GM19238 (cell line): ENCODE measurements around the gene UPF1.
"Not testable (repeated sequence)": the region's sequence is repeated elsewhere in the genome, so short reads cannot be mapped to it uniquely, and the experiment has no call there.

Experiments
- DNase-seq: peaks from one replicate; pipeline ENCODE4 v3.0.0; 2011; ENCODE audit warnings: low spot score; ENCODE audit not compliant: insufficient read length

UPF1 gene

DNA sequence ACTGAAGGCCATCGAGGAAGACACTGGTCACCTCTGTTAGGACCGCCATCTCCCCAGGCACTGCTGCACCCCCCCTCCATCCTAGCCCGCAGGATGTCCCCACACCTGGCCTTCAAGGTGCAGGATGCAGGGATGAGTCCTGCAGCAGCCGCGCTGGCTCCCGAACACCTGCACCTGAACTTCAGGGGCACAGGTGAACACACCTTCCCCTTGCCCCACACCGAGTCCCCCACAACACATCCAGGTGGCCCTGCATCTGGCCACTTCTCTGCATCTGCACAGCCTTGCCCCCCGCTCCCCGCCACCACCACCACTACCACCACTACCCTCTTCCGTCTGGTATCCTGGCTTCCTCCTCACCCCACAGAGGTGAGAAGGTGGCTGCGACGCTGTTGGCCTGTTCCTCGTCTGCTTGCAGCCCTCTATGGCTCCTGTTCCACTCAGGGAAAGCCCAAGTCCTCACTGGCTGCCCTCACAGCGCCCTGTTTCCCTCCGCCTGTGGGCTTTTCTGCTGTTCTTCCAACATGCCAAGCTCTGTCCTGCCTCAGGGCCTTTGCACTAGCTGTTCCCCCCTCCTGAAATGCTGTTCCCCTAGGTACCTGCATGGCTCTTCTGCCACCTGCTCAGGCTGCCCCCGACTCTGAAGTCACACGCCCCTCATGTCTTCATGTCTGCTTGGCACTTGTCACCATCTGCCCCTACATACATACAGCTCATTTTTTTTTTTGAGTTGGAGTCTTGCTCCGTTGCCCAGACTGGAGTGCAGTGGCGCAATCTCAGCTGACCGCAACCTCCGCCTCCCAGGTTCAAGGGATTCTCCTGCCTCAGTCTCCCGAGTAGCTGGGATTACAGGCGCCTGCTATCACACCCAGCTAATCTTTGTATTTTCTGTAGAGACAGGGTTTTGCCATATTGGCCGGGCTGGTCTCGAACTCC lies 65.6 kb downstream of the UPF1 start:
- no peak for DNase-seq

DNA sequence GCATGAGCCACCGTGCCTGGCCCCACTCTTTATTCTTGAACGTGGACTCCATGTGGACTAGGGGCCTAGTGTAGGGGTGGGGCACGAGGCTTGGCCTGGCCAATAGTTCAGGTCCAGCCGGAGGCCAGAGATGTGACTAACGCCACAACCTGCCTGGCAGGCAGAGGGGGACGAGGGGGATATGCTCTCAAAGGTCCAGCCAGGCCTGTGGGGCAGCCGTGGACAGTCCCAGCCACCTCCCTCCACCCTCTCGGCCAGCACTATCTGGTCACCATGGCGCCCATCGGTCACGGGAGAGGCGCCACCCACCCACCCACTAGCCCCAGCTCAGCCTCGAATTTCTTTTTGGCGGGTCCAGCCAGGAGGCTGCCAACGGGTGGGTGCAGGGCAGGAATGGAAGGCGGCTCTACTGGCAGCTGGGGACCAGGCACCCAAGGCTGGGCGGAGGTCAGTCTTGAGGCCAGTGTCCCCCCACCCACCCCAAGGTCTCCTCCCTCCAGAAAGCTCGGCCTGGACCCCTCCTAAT lies 66.4 kb downstream of the UPF1 start:
- DNase-seq = no peak

DNA sequence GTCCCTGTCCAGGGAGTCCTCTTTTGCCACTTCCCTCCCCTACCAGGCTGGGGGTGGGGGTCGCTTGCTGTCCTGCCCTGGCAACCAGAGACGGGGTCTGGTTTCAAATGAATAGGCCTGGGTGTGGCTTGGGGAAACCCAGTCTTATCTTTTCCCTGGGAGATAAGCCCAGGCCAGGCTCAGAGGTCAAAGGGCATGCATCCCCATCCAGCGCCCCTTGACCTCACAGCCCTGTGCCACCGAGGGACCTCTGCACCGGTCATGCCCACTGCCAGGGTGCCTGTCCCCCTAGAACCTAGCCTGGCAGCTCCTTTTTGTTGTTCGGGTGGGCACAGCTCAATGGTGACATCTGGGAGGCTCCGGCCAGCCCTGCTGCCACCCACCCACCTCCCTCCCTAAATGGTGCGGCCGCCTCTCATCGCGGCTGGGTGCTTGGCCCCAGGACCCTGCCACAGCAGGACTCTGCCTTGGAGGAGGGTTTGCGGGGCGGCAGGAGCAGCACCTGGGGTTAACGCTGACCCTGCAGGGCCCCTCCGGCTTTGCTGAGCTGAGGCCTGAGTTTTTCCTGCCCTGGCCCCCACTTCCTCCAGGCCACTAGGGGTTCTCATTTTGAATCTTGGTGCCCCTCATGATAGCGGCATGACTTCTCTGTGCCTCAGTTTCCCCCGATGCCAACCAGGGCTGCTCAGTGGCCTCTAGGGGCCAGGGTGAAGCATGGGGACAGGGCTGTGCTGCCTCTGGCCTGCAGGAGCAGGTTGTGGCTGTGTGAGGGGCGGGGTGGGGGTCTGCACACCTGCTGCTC lies 67.0 kb downstream of the UPF1 start:
- DNase-seq = no peak

DNA sequence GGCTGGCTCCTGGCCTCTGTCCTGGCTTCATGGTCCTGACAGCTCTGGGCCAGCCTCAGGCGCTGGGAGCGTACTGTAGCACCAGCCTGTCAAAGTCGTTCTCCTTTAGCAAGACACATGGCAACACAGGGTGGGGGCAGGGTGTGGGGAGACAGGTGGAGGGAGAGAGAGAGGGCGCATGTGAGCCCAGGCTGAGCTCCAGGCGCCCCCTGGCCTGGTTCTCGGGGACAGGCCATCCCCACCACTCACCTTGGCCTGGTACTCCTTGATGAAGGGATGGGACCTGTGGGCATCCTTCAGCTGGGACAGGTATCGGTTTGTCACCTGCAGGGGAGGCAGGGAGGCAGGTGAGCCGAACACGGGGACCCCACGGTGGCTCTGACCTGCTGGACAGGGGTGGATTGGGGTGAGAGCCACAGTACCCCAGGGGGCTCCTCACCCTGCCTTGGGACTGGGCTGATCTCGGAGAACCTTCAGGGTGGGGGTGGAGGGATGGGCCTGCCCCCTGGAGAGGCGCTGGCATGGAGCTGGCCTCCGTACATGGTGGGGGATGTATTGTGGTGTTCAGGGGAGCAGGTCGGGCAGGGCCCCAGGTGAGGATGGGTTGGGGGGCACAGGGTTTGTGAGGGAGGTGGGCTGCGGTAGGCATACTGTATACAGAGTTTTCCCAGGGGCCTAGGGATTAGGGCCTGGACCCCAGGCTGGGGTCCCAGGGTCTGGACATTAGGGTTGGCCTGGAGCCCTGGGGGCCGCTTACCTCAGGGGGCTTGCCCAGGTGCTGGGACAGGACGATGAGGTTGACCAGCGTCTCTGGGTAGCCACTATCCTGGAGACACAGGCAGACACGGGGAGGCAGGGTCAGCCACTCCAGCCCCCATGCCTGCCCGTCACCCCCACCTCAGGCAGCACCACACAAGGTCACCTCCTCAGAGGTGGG lies 68.1 kb downstream of the UPF1 start:
- DNase-seq = no peak

DNA sequence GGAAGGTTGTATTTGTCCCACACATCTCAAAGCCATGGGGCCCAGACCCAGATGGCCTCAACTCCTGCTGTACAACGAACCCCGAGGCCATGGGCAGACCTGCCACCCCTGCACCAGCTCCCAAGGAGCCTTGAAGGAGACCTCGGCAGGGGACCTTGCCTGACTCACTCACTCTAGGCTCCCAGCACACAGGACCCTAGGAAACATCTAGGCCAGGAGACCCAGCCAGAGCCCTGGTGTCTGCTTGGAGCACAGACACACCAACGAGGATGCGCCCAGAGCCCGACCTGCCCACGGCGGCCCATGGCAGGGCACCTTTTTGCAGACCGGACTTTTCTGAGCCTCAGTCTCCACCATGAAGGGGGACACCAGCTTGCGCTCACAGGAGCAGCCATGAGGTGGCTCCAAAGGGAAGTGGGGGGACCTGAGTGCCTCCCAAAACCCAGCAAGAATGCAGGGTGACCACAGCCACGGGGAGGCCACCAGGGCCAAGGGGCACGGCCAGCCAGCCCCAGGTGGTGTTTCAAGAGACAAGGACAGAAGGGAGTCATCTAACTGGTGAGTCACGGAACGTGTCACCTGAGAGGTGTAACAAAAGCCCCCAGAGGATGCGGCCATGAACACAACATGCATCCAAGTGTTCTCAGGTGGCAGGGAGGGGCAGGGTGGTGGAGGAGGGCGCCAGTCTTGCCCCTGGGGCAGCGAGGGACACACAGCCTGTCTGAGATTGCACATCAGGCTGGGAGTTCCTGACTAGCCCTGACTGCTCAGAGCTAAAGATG lies 69.1 kb downstream of the UPF1 start:
- DNase-seq = no peak

DNA sequence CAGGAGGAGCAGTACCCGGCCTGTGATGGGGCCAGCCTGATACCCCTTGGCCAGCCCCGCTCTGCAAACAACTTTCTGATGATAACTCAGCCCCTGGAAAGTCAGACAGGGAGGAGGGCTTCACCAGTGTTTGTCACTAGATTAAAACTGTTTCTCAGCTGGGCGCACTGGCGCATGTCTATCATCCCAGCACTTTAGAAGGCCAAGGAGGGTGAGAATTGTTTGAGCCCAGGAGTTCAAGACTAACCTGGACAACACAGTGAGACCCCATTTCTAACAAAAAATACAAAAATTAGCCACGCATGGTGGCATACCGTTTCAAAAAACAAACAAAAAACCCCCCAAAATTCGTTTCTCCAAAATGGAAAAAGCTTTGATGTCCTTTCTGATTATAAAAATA lies 69.7 kb downstream of the UPF1 start:
- DNase-seq = no peak

DNA sequence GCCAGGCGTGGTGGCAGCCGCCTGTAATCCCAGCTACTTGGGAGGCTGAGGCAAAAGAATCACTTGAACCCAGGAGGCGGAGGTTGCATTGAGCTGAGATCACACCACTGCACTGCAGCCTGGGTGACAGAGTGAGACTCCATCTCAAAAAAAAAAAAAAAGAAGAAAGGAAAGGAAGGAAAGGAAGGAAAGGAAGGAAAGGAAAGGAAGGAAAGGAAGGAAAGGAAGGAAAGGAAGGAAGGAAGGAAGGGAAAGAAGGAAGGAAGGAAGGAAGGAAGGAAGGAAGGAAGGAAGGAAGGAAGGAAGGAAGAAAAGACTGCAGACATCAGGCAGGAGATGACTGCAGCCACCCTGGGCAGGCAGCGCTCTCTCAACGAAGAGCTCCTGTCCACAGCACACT lies 70.8 kb downstream of the UPF1 start:
- DNase-seq = not testable (repeated sequence)

DNA sequence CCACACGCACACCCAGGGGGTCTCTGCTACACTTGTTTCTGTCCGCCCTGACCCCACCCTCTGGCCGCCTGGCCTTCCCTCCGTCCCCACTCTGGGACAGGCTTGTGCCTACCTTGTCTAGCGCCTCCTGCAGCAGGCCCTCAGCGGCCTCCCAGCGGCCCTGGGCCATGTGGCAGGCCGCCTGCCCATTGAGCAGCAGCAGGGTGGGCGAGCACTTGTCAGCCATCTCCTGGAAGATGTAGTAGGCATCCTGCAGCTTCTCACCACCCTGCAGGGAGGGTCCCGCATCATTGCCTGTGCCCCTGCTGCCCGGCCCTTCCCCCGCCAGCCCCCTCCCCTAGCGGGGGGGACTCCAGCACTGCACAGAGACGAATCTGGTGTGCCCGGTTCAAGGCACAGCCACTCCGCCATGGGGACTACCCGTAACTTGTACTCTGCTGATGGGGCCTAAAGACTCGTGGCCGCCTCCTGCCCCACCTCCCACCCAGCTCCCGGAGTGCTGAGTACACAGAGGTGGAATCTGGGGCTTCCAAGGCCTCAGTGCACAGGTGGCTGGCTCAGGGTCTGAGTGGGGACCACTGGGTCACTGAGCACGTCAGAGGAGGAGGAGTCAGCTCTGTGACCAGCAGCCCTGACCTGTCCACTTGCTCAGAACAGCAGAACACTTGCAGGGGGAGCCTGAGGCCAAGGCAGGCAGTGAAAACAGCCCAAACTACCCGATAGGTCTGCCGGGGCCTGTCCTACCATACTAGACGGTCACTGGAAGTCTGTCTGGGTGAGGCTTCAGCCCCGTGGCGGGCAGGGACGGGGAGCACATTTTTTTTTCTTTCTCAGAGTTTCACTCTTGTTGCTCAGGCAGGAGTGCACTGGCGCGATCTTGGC lies 71.6 kb downstream of the UPF1 start:
- DNase-seq = no peak

DNA sequence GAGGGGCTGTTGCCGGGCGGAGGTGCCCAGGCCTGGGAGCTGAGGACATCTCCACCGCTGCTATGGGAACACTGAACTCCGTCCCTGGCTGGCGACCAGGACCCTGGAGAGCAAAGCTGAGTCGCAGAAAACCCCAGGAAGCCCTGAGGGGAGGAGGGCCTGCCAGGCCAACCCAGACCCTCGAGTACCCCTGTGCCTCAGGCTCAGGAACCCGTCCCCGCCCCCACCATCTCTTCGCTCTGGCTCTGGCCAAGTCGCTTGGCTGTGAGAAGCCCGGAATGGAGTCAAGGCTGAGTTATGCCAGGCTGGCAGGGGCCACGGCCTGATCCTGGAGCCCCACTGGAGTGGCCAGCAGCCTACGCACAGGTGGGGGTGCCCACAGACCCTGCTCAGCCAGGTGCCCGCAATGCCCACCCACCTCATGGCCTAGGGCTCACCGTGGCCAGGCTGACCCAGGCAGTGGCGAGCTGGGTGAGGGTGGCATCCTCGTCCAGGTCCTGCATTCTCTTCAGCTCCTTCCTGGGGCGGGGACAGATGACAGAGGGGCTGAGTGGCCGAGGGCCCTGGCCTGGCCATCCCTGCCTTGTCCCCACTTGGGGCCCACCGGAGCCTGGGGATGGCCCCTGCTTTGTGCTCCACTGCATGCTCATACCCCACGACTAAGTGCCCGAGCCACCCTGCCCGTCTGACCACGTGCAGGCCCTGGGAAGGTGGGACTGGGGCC lies 72.7 kb downstream of the UPF1 start:
- no peak for DNase-seq

DNA sequence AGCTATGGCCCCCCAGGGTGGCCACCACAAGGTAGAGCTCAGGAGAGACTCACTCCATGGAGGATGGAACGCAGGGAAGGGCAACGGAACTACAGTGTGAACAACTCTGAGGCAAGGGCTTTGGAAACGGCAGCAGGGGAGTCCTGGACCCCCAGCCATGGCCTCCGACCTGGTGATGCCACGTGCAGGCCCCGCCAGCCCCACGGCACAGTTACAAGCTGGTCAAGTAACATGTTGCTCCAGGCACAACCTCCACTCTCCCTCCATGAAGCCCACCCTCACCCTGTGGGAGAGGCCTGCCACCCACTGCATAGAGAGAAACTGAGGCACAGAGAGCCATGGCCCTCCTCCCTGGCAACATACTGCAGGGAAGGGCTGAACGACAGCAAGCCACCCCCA lies 73.3 kb downstream of the UPF1 start:
- DNase-seq = no peak

DNA sequence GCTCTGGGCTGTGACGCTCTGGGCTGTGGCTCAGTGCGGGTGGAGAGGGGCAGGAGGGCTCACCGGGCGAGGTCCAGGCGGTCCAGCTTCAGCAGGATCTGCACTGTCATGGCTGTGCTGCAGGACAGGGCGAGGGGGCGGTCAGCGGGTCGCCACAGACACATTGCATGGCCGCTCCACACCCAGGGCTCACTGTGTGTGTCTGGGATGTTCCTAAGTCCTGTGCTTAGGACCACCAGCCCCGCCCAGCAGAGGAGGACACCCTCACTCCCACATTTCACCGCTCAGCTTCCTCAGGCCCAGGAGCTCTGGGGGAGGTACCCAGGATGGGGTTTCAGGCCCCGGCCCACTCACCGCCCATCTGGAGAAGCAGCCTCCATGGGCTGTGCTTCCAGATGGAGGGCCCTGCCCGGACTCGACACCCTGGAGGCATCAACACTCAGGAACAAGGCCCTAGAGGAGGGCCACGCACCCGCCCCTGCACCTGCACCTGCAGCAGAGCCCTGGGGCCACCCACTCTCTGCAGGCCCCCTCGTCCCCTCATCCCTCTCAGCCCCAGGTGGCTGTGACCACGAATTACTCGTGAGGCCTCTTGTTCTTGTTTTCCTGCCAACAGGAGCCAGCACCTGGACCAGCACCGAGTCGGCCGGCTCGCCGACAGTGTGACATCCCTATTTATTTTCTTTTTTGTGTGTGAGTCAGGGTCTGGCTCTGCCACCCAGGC lies 73.9 kb downstream of the UPF1 start:
- DNase-seq = no peak

DNA sequence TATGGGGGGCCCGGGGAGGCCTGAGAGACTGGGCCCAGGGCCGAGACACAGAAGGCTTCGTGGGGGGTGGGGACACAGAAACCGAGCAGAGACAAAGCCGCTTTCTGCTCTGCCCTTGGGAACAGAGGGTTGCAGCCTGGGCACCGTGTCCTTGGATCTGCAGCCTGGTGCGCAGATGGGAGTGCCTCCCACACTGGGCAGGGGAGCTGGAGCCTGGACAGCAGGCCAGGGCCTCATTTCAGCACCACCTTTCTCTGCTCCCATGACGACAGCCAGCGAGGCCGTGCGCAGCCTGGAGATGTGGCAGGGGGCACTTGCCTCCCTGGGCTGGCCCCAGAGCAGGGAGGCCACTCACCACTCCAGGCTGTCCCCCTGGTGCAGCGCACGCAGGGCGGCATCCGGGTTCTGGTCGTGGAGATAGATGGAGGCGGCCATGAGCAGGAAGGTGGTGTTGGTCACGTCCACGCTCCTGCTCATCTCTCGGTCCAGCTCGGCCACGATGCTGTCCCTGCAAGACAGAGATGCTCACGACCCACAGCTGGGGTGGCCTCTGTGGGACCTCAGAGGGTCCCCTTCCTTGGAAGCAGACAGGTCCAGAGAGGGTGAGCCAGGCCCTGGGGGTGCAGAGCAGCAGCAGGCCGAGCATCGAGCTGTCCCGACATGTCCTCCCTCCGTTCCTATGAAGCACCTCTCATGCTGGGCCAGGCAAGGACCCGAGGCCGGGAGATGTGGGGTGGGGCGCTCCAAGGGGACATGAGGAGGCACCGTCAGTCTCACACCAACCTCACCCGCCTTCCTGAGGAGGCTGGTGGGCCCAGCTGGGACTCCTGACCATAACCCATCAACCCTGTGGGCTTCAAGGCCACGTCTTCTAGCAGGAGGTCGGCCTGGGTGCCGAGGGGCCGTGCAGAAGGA lies 75.1 kb downstream of the UPF1 start:
- no peak for DNase-seq

DNA sequence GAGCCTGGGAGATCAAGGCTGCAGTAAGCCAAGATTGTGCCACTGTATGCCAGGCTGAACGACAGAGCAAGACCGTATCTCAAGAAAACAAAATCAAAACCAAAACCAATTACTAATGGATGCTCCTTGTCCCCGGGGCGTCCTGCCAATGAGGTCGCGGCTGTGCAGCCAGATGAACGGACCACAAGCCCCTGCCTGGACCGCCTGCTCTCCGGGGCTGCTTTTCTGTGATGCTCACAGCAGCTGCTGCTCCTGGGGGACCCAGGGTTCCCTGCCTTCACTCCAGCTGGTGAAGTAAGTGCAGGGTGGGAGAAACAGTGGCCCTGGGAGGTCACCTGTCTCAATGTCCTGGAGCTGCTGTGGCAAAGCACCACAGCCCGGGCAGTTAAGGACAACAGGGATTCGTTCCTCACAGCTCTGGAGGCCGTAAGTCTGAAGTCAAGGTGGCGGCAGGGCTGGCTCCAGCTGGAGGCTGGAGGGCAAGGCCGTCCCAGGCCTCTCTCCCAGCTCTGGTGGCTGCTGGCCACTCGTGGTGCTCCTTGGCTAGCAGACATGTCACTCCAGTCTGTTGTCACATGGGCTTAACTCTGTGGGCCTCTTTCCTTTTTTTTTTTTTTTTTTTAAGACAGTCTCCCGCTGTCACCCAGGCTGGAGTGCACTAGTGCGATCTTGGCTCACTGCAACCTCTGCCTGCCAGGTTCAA lies 77.3 kb downstream of the UPF1 start:
- DNase-seq = no peak

DNA sequence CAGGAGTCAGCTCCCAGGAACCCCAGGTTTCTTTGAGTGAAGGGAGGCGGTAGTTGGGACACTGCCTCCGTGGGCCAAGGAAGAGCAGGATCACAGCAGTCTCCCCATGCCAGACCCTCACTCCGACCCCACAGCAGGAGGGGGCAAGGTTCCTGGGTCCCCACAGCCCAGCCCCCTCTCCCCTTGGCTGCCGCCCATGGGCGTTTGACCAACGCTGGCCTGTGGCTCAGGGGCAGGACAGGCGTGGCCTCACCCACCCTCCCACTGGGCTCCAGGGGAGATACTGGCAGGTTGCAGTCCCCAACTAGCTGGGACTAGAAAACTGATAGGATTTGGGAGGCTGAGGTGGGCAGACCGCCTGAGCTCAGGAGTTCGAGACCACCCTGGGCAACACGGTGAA lies 78.3 kb downstream of the UPF1 start:
- no peak for DNase-seq

DNA sequence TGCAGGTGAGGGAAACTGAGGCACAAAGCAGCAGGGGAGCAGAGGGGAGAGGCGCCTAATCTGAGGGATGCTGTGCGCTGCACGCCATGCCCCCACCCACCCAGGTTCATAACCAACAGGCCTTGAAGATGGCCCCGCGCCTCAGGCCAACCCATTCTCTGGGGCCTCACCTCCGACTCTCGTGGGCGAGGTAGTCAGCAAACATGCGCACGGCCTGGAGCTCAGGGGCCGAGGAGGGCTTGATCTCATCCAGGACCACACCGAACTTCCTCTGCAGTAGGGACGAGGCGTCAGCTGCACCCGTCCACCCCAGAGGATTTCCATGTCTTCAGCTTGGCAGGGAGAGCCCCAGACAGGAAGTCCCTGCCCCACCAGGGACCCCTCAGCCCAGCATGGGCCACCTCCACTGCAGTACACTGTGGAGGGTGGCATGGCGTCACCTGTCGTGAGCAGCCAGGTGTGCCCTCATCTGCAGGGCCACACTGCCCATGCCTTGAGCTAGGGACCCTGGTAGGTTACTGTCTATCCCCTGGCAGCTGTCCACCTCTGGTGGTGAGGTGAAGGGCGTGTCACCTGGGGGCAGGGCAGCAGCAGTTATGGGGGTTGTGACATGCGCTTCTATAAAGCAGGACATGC lies 79.2 kb downstream of the UPF1 start:
- no peak for DNase-seq

DNA sequence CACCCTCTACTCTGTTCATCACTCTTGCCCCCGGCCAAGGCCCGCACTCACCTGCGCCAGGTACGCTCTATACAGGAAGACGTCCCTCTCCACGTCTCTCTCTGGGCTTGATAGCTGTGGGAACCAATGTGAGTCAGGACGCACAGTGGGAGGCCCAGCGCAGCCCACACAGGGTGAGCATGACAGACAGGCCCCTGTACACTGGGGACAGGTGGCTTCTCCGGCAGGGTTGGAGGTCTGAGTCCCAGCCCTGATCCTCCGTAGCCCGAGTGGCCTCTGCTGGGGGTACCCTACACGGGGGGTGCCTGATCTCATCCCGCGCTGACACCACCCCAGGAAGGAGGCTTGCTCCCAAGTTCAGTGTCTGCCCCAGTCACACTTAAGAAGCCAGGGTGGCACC lies 81.2 kb downstream of the UPF1 start:
- DNase-seq = no peak
